Bronchial epithelial cell (primary cell): ENCODE results near the gene OR5M10. TPM values are rescaled to one million over a fixed set of nuclear protein-coding genes. Genes with fewer than 3 reads are reported as not detected.
A peak's percentile ranks its signal among the peaks of the same experiment; 100 is the strongest.
"Not testable (repeated sequence)": the region's sequence is repeated elsewhere in the genome, so short reads cannot be mapped to it uniquely, and the experiment has no call there.

Source experiments
- DNase-seq: peaks from one replicate; pipeline ENCODE4 v3.0.0-alpha.2; 2010; ENCODE audit warnings: low read depth
- FAIRE-seq: peaks from 2 replicates; lab custom pipeline; 2011; peaks lifted over from hg19 to GRCh38; lab: Jason Lieb, UNC
- H3K27me3 ChIP-seq: 2 replicates; pipeline ENCODE4 v1.5.1; 2011; ENCODE audit warnings: low read length; ENCODE audit not compliant: control insufficient read depth, insufficient read depth
- H3K36me3 ChIP-seq: 2 replicates; pipeline ENCODE4 v1.5.1; 2011; ENCODE audit warnings: low read length; ENCODE audit not compliant: control insufficient read depth, insufficient read depth
- H3K4me3 ChIP-seq: 2 replicates; pipeline ENCODE4 v1.5.1; 2011; ENCODE audit warnings: mild to moderate bottlenecking, low read depth, low read length, control low read depth
- total RNA-seq: library from RNA; depleted of rRNA; stranded (reverse); fragments of >200 nt; gene quantifications from 2 replicates; pipeline ENCODE4 v1.2.1, GENCODE V29; 2014
- TF ChIP-seq, protein P1 (sequence below): IDR thresholded peaks from 2 replicates; pipeline ENCODE4 v1.5.1; 2011; ENCODE audit warnings: mild to moderate bottlenecking, moderate library complexity, low read length, control low read depth, inconsistent platforms; ENCODE audit not compliant: insufficient read depth, severe bottlenecking

The OR5M10 gene
- not detected in 2 replicates for total RNA-seq

DNA sequence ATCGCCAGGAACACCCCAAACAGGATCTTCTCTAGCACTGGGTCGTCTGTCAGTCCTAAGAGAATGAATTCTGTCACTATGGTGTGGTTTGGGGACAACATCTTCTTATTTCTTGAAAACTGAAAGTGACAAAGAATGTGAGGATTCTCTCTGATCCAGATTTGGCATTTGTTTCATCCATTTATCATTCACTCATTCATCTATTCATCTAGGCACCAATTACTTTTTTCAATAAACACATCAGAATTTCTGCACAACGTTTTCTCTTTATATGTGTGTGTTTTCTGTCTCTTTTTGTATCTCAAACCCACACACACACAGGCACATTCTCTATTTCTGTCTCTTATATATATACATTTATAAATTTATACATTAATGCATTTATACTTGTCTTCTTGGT, at the start of gene OR5M10:
Gene OR5M10, minus strand, starts transcription at position 101 of the 400 bp plus-strand sequence. Its CDS starts 0 bp downstream, at position 101.
- TF ChIP-seq, protein P1, sequence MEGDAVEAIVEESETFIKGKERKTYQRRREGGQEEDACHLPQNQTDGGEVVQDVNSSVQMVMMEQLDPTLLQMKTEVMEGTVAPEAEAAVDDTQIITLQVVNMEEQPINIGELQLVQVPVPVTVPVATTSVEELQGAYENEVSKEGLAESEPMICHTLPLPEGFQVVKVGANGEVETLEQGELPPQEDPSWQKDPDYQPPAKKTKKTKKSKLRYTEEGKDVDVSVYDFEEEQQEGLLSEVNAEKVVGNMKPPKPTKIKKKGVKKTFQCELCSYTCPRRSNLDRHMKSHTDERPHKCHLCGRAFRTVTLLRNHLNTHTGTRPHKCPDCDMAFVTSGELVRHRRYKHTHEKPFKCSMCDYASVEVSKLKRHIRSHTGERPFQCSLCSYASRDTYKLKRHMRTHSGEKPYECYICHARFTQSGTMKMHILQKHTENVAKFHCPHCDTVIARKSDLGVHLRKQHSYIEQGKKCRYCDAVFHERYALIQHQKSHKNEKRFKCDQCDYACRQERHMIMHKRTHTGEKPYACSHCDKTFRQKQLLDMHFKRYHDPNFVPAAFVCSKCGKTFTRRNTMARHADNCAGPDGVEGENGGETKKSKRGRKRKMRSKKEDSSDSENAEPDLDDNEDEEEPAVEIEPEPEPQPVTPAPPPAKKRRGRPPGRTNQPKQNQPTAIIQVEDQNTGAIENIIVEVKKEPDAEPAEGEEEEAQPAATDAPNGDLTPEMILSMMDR, result no peak
- Histone ChIP-seq H3K27me3 (no peaks in the 10 kb centered on the region), H3K36me3 (no peaks in the 10 kb centered on the region), H3K4me3 (no peak within 1 kb of the TSS)
- no peak for FAIRE-seq
- no peak for DNase-seq

DNA sequence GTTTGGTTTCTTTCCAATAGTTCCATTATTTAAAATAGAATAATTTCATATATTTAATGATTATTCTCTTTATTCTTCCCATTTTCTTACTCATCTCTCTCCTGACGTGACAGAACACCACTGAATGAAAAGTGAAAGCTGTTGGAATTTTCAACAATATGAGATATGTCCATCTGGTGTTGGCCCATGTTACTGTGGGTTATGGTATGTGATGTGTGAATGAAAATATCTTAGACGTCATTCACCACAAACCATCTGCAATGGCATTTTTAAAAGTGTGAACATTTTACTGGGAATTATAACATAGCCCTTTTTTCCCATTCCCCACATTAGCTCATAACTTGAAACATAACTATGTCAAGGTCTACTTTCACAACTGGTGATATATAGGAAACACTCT, 48.4 kb upstream of the OR5M10 start:
- FAIRE-seq (no peak), DNase-seq (no peak)
- no peak overlapping the region for H3K4me3 ChIP-seq
- no peaks in the 10 kb centered on the region for H3K27me3 ChIP-seq
- TF ChIP-seq, protein P1, result no peak
- H3K36me3 ChIP-seq, result no peaks in the 10 kb centered on the region

DNA sequence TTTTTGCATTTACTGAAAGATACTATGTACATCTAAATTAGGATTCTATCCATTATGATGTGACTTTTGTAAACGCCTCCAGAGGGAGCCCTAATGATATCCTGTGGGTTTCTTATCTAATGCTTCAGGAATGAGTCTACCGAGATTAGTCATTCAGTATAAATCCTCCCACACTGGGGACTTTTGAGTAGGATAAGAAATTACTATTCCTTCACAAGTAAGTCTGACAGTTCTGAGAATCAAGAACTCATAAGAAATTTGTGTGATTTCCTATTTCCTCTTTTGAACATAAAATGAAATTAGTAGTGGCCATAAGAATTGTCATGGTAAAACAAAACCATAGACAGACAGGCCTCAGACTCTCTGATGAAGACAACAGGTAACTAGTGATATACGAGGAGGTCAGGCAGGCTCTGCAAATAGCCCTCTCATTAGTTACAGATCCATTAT, 47.2 kb upstream of the OR5M10 start:
- no peaks in the 10 kb centered on the region for H3K27me3 ChIP-seq
- peak; percentile 77 for DNase-seq
- H3K36me3 ChIP-seq, result no peaks in the 10 kb centered on the region
- TF ChIP-seq, protein P1, result peak; percentile 36
- H3K4me3 ChIP-seq, result no peak overlapping the region
- FAIRE-seq, result no peak

DNA sequence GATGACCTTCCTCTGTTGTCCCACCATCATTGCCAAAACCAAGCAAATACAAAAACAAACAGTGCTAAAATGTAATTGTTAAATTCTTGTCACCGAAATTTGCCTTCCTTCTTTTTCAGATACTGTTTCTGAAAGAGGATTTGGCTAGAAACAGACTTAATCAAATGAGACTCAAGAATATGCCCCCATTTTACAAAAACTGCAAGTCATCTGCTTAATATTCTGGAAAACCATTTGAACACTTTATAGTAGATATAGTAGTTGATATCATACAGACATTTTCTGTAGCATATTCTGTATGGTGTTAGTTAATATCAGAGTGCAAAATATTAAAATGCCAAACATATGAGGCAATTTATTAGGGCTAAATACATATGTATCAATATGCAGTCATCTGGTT, 33.7 kb upstream of the OR5M10 start:
- DNase-seq (no peak), FAIRE-seq (no peak)
- H3K36me3 ChIP-seq, result no peaks in the 10 kb centered on the region
- TF ChIP-seq, protein P1, result no peak
- H3K4me3 ChIP-seq, result no peak overlapping the region
- no peaks in the 10 kb centered on the region for H3K27me3 ChIP-seq

DNA sequence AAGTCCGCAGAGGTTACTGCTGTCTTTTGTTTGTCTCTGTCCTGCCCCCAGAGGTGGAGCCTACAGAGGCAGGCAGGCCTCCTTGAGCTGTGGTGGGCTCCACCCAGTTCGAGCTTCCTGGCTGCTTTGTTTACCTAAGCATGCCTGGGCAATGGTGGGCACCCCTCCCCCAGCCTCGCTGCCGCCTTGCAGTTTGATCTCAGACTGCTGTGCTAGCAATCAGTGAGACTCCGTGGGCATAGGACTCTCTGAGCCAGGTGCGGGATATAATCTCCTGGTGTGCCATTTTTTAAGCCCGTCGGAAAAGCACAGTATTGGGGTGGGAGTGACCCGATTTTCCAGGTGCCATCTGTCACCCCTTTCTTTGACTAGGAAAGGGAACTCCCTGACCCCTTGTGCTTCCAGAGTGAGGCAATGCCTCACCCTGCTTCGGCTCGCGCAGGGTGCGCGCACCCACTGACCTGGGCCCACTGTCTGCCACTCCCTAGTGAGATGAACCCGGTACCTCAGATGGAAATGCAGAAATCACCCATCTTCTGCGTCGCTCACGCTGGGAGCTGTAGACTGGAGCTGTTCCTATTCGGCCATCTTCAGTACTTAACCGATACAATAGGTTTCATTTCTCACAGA, 14.7 kb upstream of the OR5M10 start:
- H3K4me3 ChIP-seq, H3K36me3 ChIP-seq, DNase-seq, H3K27me3 ChIP-seq, FAIRE-seq: not testable (repeated sequence)

DNA sequence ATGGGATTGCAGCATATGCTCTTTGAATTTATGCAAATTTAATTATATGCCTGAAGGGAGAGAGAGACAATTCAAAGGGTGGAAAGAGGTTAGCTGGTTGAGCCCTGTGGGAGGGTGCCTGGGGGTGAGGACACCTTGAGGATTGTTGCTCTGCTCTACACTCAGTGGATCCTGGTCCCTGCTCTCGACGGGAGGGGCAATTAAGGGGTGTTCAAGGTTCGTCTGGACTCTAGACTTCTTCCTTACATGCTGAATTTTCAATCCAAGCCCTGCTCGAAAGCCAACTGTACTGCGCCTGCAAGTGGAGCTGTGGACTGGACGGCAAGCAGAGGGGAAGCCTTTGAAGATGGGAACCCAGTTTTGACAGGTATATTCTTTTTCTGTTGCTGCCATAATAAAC, 18.9 kb downstream of the OR5M10 start:
- Histone ChIP-seq H3K36me3 (no peaks in the 10 kb centered on the region), H3K4me3 (no peak overlapping the region), H3K27me3 (no peaks in the 10 kb centered on the region)
- DNase-seq, result no peak
- FAIRE-seq, result no peak
- TF ChIP-seq, protein P1, result no peak

DNA sequence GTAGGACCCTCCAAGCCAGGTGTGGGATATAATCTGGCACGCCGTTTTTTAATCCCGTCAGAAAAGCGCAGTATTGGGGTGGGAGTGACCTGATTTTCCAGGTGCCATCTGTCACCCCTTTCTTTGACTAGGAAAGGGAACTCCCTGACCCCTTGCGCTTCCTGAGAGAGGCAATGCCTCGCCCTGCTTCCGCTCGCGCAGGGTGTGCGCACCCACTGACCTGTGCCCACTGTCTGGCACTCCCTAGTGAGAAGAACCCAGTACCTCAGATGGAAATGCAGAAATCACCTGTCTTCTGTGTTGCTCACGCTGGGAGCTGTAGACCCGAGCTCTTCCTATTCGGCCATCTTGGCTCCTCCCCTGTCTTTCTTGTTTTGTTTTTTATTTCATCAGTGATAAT, 22.8 kb downstream of the OR5M10 start:
- H3K36me3 ChIP-seq, H3K27me3 ChIP-seq, DNase-seq, FAIRE-seq, H3K4me3 ChIP-seq: not testable (repeated sequence)
